ENCODE measurements around the gene LRRFIP2.
"Not testable (repeated sequence)": the region's sequence is repeated elsewhere in the genome, so short reads cannot be mapped to it uniquely, and the experiment has no call there.

The LRRFIP2 gene

DNA sequence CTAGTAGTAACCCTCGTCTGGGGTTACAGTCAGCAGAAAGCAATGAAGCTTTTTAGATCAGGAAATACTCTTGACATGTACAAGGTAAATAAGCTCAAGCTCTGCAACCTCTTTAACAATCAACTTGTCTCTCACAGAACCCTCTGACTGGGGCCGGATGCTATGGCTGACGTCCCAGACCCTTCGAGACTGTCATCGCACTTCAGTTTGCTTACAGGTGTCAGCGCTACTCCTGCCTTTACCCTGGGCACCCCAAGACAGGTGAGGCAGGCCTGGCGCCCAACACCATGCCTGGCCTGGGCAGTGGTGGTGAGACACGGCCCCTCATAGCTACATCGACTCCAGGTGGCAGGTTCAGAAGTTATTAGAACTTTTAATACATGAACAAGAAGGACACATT lies 30.6 kb downstream of the LRRFIP2 start:
- DNase-seq (ENCODE audit: low read depth), result no peak

DNA sequence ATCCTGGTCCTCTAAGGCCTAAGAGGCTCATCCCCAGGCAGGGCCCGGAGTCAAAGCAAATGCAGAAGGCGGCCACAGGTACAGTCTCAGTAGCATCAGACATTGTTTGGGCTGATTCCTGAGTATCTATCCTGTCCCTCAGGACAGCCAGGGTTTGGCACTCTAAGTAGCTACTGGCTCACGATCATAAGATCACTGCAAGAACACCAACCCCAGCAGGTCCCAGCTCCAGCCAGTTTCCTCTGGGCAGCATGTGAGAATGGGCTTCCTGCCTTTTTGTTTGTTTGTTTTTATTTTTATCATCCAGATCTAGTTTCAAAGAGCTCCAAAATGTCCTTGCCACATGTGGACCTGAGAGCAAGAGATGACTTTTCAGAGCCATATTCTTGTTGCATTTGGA lies 32.7 kb downstream of the LRRFIP2 start:
- no peak for DNase-seq (ENCODE audit: low read depth)

DNA sequence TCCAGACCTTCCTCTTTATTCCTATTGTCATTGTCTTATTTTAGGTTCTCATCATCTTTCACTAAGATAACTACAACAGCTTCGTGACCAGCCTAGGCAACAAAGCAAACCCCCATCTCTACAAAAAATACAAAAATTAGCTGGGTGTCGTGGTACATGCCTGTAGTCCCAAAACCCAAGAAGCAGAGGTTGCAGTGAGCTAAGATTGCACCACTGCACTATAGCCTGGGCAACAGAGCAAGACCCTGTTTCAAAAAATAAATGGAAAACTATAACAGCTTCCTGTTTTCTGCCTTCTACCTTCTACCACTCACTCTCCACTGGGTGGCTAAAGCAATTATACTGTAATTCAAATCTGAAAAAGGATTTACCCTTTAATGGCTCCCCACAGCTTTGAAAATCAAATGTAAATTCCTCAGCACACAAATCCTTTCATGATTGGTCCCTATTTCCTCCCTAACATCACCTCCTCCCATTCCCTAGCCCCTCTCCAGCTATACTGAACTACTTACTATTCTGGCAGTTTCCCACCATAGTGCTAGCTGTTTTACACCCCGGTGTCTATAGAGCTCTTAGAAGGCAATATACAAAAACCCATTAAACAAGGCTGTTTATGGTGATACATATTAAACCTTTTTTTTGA lies 33.4 kb downstream of the LRRFIP2 start:
- DNase-seq (ENCODE audit: low read depth), result no peak

DNA sequence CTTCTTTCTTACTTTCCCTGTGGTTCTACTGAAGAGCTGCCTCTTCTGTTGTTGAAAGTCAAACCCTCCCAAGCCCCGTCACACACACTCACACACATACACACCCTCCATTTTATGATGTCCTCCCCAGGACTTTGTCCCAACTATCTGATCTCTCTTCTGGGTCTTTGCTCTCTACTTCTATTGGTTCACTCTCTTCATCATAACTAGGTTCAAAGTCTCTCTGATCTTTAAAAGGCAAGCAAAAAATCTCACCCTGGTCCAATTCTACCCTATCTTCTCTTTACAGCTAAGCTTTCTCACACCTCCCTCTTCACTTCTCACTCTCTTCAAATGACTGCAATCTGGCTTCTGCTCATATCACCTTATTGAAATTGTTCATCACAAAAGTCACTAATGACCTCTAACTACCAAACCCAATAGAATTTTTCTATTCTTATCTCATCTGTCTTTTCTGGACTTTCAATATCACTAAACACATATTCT lies 34.8 kb downstream of the LRRFIP2 start:
- no peak for DNase-seq (ENCODE audit: low read depth)

DNA sequence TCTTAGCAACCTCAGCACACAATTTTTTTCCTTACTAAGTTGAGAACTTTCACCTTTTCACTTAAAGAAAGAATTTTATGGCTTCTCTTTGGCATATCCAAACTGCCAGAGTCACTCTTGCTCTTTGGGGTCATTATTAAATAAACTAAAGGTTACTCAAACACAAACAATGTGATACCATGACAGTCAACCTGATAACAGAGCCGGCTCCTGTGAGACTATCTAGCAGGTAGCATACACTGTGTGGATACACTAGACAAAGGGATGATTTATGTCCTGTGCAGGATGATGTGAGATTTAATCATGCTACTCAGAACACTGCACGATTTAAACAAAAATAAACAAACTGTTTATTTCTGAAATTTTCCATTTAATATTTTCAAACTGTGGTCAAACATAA lies 35.6 kb downstream of the LRRFIP2 start:
- DNase-seq (ENCODE audit: low read depth), result no peak

DNA sequence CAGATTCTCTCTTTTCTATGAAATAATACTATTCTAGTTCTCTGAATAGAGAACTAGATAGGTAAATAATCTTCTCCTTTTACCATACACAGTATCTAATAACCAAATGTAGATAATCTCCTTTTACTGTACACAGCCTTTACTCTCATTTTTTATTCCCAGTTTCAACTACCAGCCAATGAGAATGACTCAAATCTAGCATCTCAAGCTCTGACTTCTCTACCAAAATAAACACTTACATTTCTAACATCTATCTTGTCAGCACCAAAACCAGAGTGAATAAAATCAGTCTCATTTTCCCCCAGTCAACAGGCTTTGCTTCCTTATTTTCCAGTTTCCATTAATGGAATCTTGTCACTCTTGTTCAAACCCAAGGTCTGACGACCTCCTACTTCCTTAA lies 36.9 kb downstream of the LRRFIP2 start:
- DNase-seq (ENCODE audit: low read depth), result no peak

DNA sequence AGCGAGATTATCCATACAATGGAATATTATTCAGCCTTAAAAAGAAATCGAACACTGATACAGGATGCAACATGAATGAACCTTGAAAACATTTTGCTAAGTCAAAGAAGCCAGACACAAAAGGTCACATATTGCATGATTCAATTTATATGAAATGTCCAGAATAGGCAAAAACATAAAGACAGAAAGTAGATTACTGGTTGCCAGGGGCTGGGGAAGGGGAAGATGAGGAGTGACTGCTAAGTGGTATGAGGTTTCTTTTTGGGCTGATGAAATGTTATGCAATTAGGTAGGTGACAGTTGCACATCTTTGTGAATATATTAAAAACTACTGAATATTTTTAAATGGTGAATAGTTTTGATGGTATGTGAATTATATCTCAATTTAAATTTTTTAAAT lies 38.3 kb downstream of the LRRFIP2 start:
- no peak for DNase-seq (ENCODE audit: low read depth)

DNA sequence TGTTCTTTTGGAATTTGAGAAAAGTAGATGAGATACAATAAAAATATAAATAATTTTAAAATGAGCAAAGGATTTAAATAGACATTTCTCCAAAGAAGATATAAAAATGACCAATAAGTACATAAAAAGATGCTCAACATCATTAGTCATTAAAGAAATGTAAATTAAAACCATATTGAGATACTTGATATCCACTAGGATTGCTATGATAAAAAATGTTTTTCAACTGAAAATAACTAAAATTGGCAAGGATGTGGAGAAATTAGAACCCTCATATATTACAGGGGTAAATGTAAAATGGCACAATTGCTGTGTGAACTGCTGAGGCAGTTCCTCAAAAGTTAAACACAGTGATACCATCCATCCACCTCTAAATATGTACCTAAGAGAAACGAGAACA lies 38.8 kb downstream of the LRRFIP2 start:
- DNase-seq (ENCODE audit: low read depth), result no peak

DNA sequence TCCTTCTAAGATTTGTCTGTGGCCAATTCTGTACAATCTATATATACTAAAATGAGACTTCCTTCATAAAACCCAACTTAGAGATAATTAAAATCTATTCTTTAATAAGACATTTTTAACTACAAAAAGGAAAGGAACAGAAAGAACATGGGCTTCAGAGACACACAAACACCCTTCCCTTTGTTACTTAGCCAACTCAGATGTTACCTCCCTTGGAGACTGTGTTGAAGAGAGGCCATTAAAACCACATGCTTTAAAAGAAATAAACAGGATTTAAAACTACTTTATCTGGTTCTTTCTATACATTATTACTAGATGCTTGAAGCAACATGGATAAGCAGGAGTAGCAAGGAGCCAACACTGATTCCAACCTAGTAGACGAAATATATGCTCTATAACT lies 42.0 kb downstream of the LRRFIP2 start:
- DNase-seq (ENCODE audit: low read depth), result no peak

DNA sequence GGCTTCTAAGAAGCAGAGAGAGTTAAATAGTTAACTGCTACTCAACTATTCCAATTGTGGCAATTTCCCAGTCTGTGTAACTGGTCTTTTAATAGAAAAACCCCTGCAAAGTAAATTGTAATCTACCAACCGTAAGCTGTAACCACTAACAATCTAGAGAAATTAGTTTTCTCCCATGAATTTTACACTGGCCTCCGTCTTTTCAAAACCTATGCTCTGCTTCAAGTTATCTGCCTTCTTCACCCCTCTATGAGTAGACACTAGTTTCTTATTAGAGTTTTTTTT lies 42.6 kb downstream of the LRRFIP2 start:
- DNase-seq (ENCODE audit: low read depth), result no peak

DNA sequence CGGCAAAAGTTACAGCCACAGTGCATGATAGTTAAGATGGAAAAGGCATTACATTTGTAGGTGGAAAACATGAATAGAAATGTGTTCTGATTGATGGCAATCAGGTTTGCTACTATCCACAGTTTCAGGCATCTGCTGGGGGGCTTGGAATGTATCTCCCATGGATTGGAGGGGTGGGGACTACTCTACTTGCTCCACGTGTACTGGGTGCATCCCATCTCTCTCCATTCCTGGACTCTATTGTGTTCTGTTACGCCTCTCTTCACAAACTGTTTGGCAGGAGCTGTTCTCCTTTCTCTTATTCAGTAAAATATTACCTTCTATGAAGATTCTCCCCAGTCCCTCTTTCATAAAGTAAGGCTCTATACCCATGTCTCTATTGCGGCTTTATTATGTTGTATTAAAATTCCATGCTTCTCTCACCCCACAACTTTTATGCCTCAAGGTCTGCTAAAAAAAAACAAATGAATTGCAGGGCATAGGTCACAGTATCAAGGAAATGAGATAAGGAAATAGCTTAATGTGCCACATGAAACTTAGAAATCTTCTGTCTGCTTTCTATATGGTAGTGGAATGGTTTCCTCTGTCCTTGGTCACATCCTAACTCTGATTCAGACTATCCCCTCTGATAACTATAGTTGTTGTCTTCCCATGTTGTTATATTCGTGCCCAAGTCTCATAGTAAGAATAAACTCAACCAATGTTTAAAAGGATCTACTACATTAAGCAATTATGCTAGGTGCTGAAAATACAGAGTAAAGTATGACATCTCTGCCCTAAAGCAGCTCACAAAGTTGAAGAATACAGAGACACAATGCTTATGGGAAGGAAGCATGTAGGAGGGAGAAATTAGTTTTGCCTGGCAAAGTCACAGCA lies 43.2 kb downstream of the LRRFIP2 start:
- no peak for DNase-seq (ENCODE audit: low read depth)

DNA sequence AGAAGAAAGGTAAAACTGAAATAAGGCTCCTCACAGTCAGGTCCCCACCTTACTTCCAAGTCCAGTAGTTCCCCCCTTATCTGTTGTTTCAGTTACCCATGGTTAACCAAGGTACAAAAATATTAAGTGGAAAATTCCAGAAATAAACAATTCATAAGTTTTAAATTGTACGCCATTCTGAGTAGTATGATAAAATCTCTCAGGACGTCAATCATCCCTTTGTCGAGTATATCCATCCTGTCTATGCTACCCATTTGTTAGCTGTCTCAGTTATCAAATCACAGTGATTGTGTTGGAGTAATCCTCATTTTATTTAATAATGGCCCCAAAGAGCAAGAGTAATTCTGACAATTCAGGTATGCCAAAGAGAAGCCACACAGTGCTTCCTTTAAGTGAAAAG lies 43.9 kb downstream of the LRRFIP2 start:
- no peak for DNase-seq (ENCODE audit: low read depth)

DNA sequence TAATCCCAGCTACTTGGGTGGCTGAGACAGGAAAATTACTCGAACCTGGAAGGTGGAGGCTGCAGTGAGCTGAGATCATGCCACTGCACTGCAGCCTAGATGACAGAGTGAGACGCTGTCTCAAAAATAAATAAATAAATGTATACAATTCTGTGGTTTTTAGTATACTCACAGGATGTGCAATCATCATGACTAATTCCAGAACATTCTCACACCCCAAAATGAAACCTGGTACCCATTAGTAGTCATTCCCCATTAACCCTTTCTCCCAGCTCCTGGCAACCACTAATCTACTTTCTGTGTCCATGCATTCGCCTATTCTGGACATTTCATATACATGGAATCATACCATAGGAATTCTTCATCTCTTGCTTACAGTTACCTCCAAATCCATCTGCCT lies 44.5 kb downstream of the LRRFIP2 start:
- DNase-seq (ENCODE audit: low read depth), result no peak

DNA sequence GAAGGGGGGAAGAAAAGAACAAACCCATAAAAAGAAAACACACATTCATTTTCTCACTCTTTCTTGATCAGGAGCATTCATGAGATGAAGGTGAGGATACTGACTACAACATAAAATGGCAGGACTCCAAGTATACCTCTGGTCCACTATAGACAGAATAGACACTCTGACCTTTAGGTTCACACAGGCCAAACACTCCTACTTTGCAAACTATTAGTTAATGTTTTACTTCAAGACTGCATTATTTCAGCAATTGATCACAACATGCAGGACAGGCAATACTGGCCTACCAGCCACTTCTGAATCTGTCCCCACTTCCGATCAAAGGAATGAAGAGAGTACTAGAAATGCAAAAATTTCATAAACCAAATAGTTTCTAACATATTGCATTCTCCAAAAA lies 47.0 kb downstream of the LRRFIP2 start:
- no peak for DNase-seq (ENCODE audit: low read depth)

DNA sequence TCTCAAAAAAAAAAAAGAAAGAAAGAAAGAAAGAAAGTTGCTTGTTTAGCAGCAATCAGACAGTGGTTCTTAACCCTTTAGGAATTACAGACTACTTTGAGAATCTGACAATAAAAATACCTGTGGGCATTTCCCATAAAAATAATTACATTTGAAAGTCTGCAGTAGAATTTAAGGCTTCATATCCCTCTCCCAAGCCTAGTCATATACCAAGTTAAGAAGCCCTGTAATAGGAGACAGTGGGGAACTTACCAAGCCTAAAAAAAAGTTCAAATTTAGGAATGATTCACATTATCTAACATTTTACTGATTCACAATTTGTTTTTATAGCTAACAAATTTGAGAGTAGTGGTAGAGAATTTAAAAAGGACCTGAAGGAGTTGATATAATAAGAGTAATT lies 47.5 kb downstream of the LRRFIP2 start:
- DNase-seq (ENCODE audit: low read depth), result no peak

DNA sequence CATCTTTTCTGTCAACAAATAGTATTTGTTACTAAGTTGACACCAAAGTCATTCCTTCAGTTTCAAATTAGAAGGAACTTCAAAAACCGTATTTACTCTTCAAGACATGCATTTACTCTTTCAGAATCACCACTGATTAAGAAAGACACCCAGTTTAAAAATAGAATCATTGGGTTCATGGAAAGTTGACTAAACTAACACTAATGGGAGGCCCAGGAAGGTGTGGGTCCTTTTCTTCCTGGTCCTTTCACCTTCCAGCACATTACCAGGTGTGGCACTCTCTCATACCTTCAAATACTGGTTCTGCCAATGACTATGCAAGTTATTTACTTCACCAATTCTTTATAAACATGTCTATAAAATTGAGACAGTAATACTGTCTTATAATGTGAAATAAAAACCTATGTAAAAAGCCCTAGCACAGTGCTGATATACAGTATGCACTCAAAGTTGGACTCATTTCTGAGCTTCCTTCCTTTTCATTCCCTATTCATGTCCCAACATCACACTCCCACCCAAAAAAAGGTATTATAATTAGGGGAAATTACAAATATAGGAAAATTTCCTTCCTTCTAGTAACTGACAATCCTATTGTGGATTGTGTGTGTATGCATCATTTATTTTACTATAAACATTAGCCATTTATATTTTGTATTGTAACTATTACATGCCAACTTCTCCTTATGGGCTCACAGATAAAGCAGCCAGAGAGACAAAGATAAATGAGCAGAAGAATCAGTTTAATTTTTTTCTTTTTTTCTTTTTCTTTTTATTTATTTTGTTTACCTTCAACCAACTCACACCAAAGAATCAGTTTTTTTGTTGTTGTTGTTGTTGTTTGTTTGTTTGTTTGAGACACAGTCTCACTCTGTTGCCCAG lies 48.9 kb downstream of the LRRFIP2 start:
- DNase-seq (ENCODE audit: low read depth), result no peak

DNA sequence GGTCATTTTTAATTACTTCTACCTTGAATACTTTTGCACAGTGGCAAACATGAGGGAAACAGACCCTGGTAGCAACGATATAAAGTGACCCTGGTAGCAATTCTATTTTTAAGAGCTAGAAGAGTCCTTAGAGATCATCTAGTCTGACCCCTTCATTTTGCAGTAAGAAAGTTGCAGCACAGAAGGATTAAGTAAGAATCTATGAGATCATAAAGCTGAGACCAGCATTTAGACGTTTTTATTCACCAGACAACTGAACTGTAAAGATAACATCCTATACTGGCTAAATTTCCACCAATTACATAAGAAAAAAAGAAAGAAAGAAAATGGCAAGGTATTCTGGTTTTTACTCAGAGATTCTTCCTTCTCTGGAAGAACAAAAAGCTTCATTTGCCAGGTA lies 49.9 kb downstream of the LRRFIP2 start:
- no peak for DNase-seq (ENCODE audit: low read depth)

DNA sequence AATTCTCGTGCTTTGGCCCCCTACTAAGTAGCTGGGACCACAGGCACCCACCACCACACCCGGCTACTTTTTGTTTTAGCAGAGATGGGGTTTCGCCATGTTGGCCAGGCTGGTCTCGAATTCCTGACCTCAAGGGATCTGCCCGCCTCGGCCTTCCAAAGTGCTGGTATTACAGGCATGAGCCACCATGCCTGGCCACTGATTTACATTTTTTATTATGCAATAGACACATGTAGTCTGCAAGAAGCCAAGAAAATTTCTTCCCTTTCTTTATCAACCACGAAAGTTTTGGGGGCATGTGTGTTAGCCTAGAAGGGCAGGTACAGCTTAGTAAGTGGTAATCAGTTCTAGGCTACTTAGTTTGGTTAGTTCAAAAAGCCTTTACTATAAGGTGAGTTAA lies 51.1 kb downstream of the LRRFIP2 start:
- no peak for DNase-seq (ENCODE audit: low read depth)

DNA sequence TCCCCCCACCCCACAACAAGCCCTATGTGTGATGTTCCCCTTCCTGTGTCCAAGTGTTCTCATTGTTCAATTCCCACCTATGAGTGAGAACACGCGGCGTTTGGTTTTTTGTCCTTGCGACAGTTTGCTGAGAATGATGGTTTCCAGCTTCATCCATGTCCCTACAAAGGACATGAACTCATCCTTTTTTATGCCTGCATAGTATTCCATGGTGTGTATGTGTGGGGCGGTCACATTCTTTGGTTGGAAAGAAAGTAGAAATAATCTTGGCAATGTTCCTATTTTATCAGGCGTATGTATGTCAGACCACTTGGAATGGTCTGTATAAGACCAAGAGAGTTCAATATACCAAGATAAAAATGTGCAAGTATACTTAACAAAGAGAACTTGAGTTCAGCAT lies 52.3 kb downstream of the LRRFIP2 start:
- DNase-seq (ENCODE audit: low read depth), result not testable (repeated sequence)

DNA sequence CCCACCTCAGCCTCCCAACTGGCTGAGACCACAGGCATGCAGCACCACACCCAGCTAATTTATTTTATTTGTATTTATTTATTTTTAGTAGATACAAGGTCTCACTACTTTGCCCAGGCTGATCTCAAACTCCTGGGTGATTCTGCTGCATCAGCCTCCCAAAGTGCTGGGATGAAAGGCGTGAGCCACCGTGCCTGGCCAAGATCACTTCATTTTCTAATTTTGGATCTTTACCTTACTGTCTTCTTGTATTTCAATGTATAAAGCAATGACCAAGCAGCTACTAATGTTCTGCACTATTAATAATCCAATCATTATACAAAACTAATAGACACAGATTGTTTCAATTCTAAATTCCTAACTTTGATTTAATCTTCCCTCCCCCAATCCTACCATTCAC lies 56.2 kb downstream of the LRRFIP2 start:
- DNase-seq (ENCODE audit: low read depth), result no peak

DNA sequence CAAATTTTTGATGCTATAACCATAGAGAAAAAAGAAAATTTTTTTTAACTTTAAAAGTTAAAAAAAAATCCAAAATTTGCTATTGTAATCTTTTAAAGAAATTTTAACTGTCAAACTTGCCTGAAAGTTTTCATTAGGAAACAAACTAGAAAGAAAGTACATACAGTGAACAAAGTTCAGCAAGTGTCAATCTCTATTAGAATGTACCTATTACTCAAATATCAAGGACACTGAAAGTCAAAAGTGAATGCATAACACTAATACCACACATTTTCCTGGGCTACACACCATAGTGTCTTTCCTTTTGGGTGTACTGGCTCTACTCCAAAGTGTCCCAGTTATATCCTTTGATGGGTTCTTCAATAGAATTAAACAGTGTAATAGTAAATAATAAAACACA lies 56.8 kb downstream of the LRRFIP2 start:
- DNase-seq (ENCODE audit: low read depth), result no peak

DNA sequence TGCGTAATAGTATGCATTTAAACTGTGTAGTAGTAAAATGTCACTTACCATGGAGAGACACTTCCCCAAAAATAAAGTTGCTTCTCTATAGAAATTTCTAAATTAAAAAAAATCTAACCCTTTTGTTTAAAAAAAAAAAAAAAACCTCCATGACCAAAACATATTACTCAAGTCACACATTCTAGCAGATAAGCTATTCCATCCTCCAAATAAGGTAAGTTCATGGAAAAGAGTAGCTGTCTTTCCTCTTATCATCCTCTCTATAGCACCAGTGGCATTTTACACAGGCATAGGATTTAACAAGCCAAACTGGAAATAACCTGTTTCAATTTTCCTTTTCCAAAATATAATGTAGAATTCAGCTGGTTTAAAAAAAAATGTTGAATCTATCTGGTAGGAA lies 57.4 kb downstream of the LRRFIP2 start:
- DNase-seq (ENCODE audit: low read depth), result no peak

DNA sequence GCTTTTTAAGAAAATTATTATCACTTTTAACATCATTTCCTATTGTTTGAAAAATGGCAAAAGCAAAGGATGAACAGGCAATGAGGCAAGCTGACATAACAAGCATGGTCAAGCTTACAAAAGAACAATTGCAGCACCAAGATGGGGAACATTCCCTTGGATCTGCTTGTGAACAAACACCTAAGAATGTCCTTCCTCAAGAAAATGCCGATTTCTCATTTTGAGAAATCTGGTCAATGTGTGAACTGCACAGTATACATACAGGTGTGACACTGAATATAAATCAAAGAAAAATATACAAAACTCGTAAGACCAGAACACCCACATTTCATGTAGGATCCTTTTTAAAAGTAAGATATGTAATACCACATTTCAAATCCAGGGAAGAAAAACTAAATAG lies 58.9 kb downstream of the LRRFIP2 start:
- DNase-seq (ENCODE audit: low read depth), result no peak

All from activated T-cell treated with anti-CD3 and anti-CD28 coated beads for 1 hour (primary cell).